MCF 10A (cell line): ENCODE measurements around the gene KICS2. TPM values are rescaled to one million over a fixed set of nuclear protein-coding genes. Genes with fewer than 3 reads are reported as not detected.

Experiments used
- BruUV-seq: library from RNA; stranded (reverse); fragments of 400-500 nt; replicated peaks from 2 replicates; lab custom pipeline; 2021; lab: Mats Ljungman, UMichigan
- CTCF ChIA-PET: fragments of 300-600 bp; sonication (Branson Sonifier 250); formaldehyde crosslinking; extraction: SDS; loops from one replicate; lab custom pipeline; 2021; ENCODE audit warnings: antibody characterized with exemption, inconsistent platforms; lab: Yijun Ruan, JAX
- POLR2A ChIA-PET: fragments of 300-600, 350-650 bp; sonication (Branson Sonifier 250); formaldehyde crosslinking; extraction: SDS; loops from one replicate; lab custom pipeline; 2020; ENCODE audit warnings: antibody characterized with exemption, inconsistent platforms; lab: Yijun Ruan, JAX
- DNase-seq: peaks from one replicate; pipeline ENCODE4 v3.0.0-alpha.2; 2018; ENCODE audit not compliant: unreplicated experiment
- H3K27ac Mint-ChIP-seq: one replicate; pipeline ENCODE4 v1.8.0; 2022; ENCODE audit warnings: mild to moderate bottlenecking, low read depth, mixed read lengths; ENCODE audit not compliant: unreplicated experiment
- H3K27me3 Mint-ChIP-seq: one replicate; pipeline ENCODE4 v1.8.0; 2022; ENCODE audit warnings: mixed read lengths; ENCODE audit not compliant: insufficient read depth, unreplicated experiment
- H3K36me3 Mint-ChIP-seq: one replicate; pipeline ENCODE4 v1.8.0; 2022; ENCODE audit warnings: mild to moderate bottlenecking, moderate library complexity, mixed read lengths; ENCODE audit not compliant: insufficient read depth, unreplicated experiment
- H3K4me1 Mint-ChIP-seq: one replicate; pipeline ENCODE4 v1.8.0; 2022; ENCODE audit warnings: mixed read lengths; ENCODE audit not compliant: insufficient read depth, unreplicated experiment
- H3K4me3 Mint-ChIP-seq: one replicate; pipeline ENCODE4 v1.8.0; 2022; ENCODE audit warnings: mild to moderate bottlenecking, moderate library complexity, mixed read lengths; ENCODE audit not compliant: unreplicated experiment
- H3K9me3 Mint-ChIP-seq: one replicate; pipeline ENCODE4 v1.8.0; 2022; ENCODE audit warnings: mixed read lengths; ENCODE audit not compliant: unreplicated experiment
- CTCF ChIP-seq: fragments of 200-600 bp; IDR thresholded peaks from one replicate; pipeline ENCODE4 v1.8.0; 2022; ENCODE audit warnings: antibody characterized with exemption, mild to moderate bottlenecking; ENCODE audit not compliant: unreplicated experiment
- intact Hi-C: fragments of 100-400 bp; cut with micrococcal nuclease; formaldehyde crosslinking; loops from 2 replicates; pipeline ENCODE4 v1.14.1; 2022
- total RNA-seq: library from RNA; stranded (reverse); gene quantifications from 2 replicates; pipeline ENCODE4 v1.2.3, GENCODE V29; 2022

The KICS2 gene
- total RNA-seq, 1 experiment from 2014 or later = 11.9 TPM

- no peaks in the 10 kb centered on the region for H3K36me3 Mint-ChIP-seq
- no peak for DNase-seq
- H3K27ac Mint-ChIP-seq = no peak overlapping the region
- intact Hi-C loops = no loop called here
- no peak for TF ChIP-seq CTCF
- H3K9me3 Mint-ChIP-seq = no peaks in the 10 kb centered on the region
- ChIA-PET POLR2A (interaction anchor here (0.6 kb wide), 1 partner anchor 8 kb away, joined by 3 read pairs; no protein-coding TSS in a partner anchor), CTCF (interaction anchor here (0.5 to 0.8 kb wide), 2 partner anchors 9 to 422 kb away, joined by 4 to 5 read pairs; partner anchors contain the start of gene SRGAP1)
- H3K27me3 Mint-ChIP-seq = no peaks in the 10 kb centered on the region
- H3K4me3 Mint-ChIP-seq = no peak overlapping the region
- H3K4me1 Mint-ChIP-seq = no peaks in the 10 kb centered on the region
- BruUV-seq = no TSS peak
These were observed 43.7 kb upstream of the KICS2 start for GRCh38 chr12:64265839-64266238.

- intact Hi-C loops = no loop called here
- no peaks in the 10 kb centered on the region for H3K9me3 Mint-ChIP-seq
- H3K27ac Mint-ChIP-seq = no peak overlapping the region
- no TSS peak for BruUV-seq
- H3K4me3 Mint-ChIP-seq = no peak overlapping the region
- ChIA-PET CTCF (interaction anchor here (0.6 to 1.4 kb wide), 4 partner anchors 13 to 436 kb away, joined by 3 to 5 read pairs (median 4); no protein-coding TSS in a partner anchor), POLR2A (no interaction called here)
- H3K4me1 Mint-ChIP-seq = no peaks in the 10 kb centered on the region
- no peak for TF ChIP-seq CTCF
- DNase-seq = no peak
- no peaks in the 10 kb centered on the region for H3K36me3 Mint-ChIP-seq
- no peaks in the 10 kb centered on the region for H3K27me3 Mint-ChIP-seq
These were observed 39.7 kb upstream of the KICS2 start for GRCh38 chr12:64261813-64262212.

GRCh38 chr12:64258576-64258975 is 36.5 kb upstream of the KICS2 start:
- Mint-ChIP-seq H3K27me3 (no peaks in the 10 kb centered on the region), H3K27ac (no peak overlapping the region), H3K4me3 (no peak overlapping the region), H3K36me3 (no peaks in the 10 kb centered on the region), H3K9me3 (no peaks in the 10 kb centered on the region), H3K4me1 (no peaks in the 10 kb centered on the region)
- TF ChIP-seq CTCF = no peak
- BruUV-seq = no TSS peak
- ChIA-PET POLR2A (interaction anchor here (0.6 to 1.1 kb wide), 3 partner anchors 12 to 426 kb away, joined by 4 read pairs; no protein-coding TSS in a partner anchor), CTCF (interaction anchor here (0.5 to 5.7 kb wide), 7 partner anchors 234 to 445 kb away, joined by 3 to 101 read pairs (median 4); no protein-coding TSS in a partner anchor)
- no peak for DNase-seq
- intact Hi-C loops = loop anchor here (10.0 kb wide), 1 partner anchor 174 kb away; no protein-coding TSS in a partner anchor

GRCh38 chr12:64256166-64256800 is 34.2 kb upstream of the KICS2 start:
- no peaks in the 10 kb centered on the region for H3K9me3 Mint-ChIP-seq
- DNase-seq = peak; percentile 76
- H3K4me3 Mint-ChIP-seq = no peak overlapping the region
- H3K27me3 Mint-ChIP-seq = no peaks in the 10 kb centered on the region
- peak; percentile 68 for TF ChIP-seq CTCF
- peaks cover 10% of the 10 kb centered on the region for H3K4me1 Mint-ChIP-seq
- BruUV-seq = no TSS peak
- intact Hi-C loops = loop anchor here (1.0 to 10.0 kb wide), 3 partner anchors 171 to 430 kb away; no protein-coding TSS in a partner anchor
- H3K36me3 Mint-ChIP-seq = no peaks in the 10 kb centered on the region
- ChIA-PET POLR2A (interaction anchor here (0.6 to 1.5 kb wide), 8 partner anchors 137 to 455 kb away, joined by 3 to 4 read pairs (median 4); no protein-coding TSS in a partner anchor), CTCF (interaction anchor here (0.6 to 5.7 kb wide), 22 partner anchors 9 to 1731 kb away, joined by 3 to 101 read pairs (median 4); partner anchors contain the start of gene SRGAP1)
- H3K27ac Mint-ChIP-seq = no peak overlapping the region
